ENCODE results near the gene GZMH. TPM values are rescaled to one million over a fixed set of nuclear protein-coding genes. Genes with fewer than 3 reads are reported as not detected.
"Not testable (repeated sequence)": the region's sequence is repeated elsewhere in the genome, so short reads cannot be mapped to it uniquely, and the experiment has no call there.

GZMH gene
- not detected in 2 replicates for polyA plus RNA-seq (2013)

DNA sequence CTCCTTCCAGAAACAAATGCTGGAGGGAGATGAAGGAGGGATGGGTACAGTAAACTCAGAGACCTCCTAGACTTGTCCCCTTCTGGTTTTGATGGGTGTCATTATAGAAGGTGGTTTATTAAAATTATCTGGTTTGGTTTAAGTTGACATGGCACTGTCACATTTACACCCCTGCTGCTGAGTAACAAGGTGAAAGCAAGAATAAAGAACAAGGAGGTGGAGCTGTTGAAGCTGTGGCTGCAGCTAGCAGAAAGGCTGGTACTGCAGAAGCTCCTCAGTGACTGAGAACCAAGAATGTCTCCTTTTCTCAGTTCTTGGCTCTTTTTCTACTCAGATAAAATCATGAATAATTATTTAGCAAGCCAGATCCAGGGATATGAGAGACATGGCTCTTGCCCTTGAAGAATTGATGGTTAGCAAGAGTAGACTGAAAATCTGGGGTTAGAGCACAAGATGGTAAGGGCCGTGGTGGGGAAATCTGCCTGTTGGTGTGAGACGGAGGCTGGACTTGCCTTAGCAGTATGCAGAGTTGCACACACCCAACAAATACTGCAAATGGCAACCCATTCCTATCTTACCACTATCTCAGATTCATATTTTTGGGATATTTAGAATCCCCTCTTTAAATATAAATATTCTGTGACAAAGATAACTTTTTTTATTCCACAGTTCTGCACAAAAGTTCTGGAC lies at the start of gene GZMH:
TSS of gene GZMH (minus strand) at position 31 of the 690 bp plus-strand sequence. CDS start 72 bp downstream, outside the sequence.
- H4K8ac ChIP-seq (ENCODE audit: low read depth, low read length): no peak within 1 kb of the TSS
- H3K36me3 ChIP-seq (ENCODE audit: control insufficient read depth in 1 of 2, insufficient read depth in 2 of 2, low read length in 2 of 2): no peaks in the 10 kb centered on the region
- H4K12ac ChIP-seq (ENCODE audit: low read depth, low read length): no peak within 1 kb of the TSS
- no peak within 1 kb of the TSS for H3K14ac ChIP-seq (ENCODE audit: low read length)
- H3K27ac ChIP-seq (ENCODE audit: low read depth, low read length): no peak within 1 kb of the TSS
- no peak within 1 kb of the TSS for H2AFZ ChIP-seq (ENCODE audit: insufficient read depth, low read length, poor library complexity)
- no peak within 1 kb of the TSS for H4K91ac ChIP-seq (ENCODE audit: low read depth, low read length)
- H3K27me3 ChIP-seq (ENCODE audit: insufficient read depth, low read length): no peaks in the 10 kb centered on the region
- H3K79me2 ChIP-seq (ENCODE audit: control insufficient read depth, insufficient read depth, low read length, poor library complexity): no peaks in the 10 kb centered on the region
- no peaks in the 10 kb centered on the region for H3K4me1 ChIP-seq (ENCODE audit: control insufficient read depth in 1 of 2, insufficient read depth in 2 of 2, low read length in 2 of 2)
- peaks cover 43% of the 10 kb centered on the region for H3K9me3 ChIP-seq (ENCODE audit: insufficient read depth, low read depth, low read length)
- no peak within 1 kb of the TSS for H2BK120ac ChIP-seq (ENCODE audit: insufficient read depth, low read length, poor library complexity)
- no peak within 1 kb of the TSS for H3K4ac ChIP-seq (ENCODE audit: low read depth, low read length)
- no peak within 1 kb of the TSS for H3K4me2 ChIP-seq (ENCODE audit: low read length)
- H2BK12ac ChIP-seq (ENCODE audit: low read length): no peak within 1 kb of the TSS
- no peak within 1 kb of the TSS for H3K23ac ChIP-seq (ENCODE audit: low read length)
- H3K4me3 ChIP-seq (ENCODE audit: low read depth, low read length): no peak within 1 kb of the TSS
- DNase-seq: no peak
- H3K9ac ChIP-seq (ENCODE audit: low read length): no peak within 1 kb of the TSS
- H3K18ac ChIP-seq (ENCODE audit: low read length): no peak within 1 kb of the TSS
- H3K79me1 ChIP-seq (ENCODE audit: low read length): no peaks in the 10 kb centered on the region
- no CpG with 5 or more reads among the region's 2 CpGs for WGBS (ENCODE audit: extremely low coverage, insufficient coverage, insufficient read length)
- no peak within 1 kb of the TSS for H2AK5ac ChIP-seq (ENCODE audit: low read length)
- no peak within 1 kb of the TSS for H2BK5ac ChIP-seq (ENCODE audit: low read depth, low read length, poor library complexity)

DNA sequence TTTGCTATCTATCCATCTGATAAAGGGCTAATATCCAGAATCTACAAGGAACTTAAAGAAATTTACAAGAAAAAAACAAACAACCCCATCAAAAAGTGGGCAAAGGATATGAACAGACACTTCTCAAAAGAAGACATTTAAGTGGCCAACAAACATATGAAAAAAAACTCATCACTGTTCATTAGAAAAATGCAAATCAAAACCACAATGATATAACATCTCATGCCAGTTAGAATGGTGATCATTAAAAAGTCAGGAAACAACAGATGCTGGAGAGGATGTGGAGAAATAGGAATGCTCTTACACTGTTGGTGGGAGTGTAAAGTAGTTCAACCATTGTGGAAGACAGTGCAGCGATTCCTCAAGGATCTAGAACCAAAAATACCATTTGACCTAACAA lies 38.9 kb upstream of the GZMH start:
- not testable (repeated sequence) for H3K27ac ChIP-seq (ENCODE audit: low read depth, low read length); H3K9ac ChIP-seq (ENCODE audit: low read length); H3K14ac ChIP-seq (ENCODE audit: low read length); H3K18ac ChIP-seq (ENCODE audit: low read length); H2AFZ ChIP-seq (ENCODE audit: insufficient read depth, low read length, poor library complexity); DNase-seq; H3K4me2 ChIP-seq (ENCODE audit: low read length); H4K12ac ChIP-seq (ENCODE audit: low read depth, low read length); H2BK120ac ChIP-seq (ENCODE audit: insufficient read depth, low read length, poor library complexity); H3K4me3 ChIP-seq (ENCODE audit: low read depth, low read length); H3K36me3 ChIP-seq (ENCODE audit: control insufficient read depth in 1 of 2, insufficient read depth in 2 of 2, low read length in 2 of 2); H3K27me3 ChIP-seq (ENCODE audit: insufficient read depth, low read length); H2AK5ac ChIP-seq (ENCODE audit: low read length); H3K79me1 ChIP-seq (ENCODE audit: low read length); H2BK5ac ChIP-seq (ENCODE audit: low read depth, low read length, poor library complexity); H4K8ac ChIP-seq (ENCODE audit: low read depth, low read length); H4K91ac ChIP-seq (ENCODE audit: low read depth, low read length); H3K4me1 ChIP-seq (ENCODE audit: control insufficient read depth in 1 of 2, insufficient read depth in 2 of 2, low read length in 2 of 2); H2BK12ac ChIP-seq (ENCODE audit: low read length); H3K4ac ChIP-seq (ENCODE audit: low read depth, low read length); H3K79me2 ChIP-seq (ENCODE audit: control insufficient read depth, insufficient read depth, low read length, poor library complexity); H3K23ac ChIP-seq (ENCODE audit: low read length)
- WGBS (ENCODE audit: extremely low coverage, insufficient coverage, insufficient read length): no CpG with 5 or more reads among the region's 1 CpG
- H3K9me3 ChIP-seq (ENCODE audit: insufficient read depth, low read depth, low read length): peaks cover 17% of the 10 kb centered on the region

DNA sequence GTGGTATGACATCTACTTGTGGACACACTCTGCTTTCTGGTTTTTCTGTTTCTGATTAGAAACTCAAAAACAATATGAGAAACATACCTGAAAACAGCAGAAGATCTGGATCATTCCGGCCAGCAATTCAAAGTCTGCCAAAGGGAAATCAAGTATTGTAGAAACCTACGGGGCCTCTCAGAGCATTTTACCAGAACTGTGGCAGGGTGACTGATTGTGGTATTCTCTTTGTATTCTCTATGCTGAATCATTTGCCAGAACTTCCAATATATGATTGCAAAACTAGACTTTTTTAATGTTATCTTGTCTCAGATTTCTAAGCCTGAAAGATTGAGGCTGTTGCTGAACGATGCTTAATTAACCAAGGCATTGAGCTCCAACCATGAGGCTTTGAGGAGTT lies 30.4 kb upstream of the GZMH start:
- Histone ChIP-seq H3K18ac (ENCODE audit: low read length) (no peak overlapping the region), H3K79me1 (ENCODE audit: low read length) (no peaks in the 10 kb centered on the region), H4K8ac (ENCODE audit: low read depth, low read length) (no peak overlapping the region), H3K4me3 (ENCODE audit: low read depth, low read length) (no peak overlapping the region), H3K4me2 (ENCODE audit: low read length) (no peak overlapping the region), H3K79me2 (ENCODE audit: control insufficient read depth, insufficient read depth, low read length, poor library complexity) (no peaks in the 10 kb centered on the region), H3K23ac (ENCODE audit: low read length) (no peak overlapping the region), H3K27ac (ENCODE audit: low read depth, low read length) (no peak overlapping the region), H2BK120ac (ENCODE audit: insufficient read depth, low read length, poor library complexity) (no peak overlapping the region), H3K4me1 (ENCODE audit: control insufficient read depth in 1 of 2, insufficient read depth in 2 of 2, low read length in 2 of 2) (no peaks in the 10 kb centered on the region), H3K9ac (ENCODE audit: low read length) (no peak overlapping the region), H3K4ac (ENCODE audit: low read depth, low read length) (no peak overlapping the region), H3K14ac (ENCODE audit: low read length) (no peak overlapping the region), H2AFZ (ENCODE audit: insufficient read depth, low read length, poor library complexity) (no peak overlapping the region), H2BK12ac (ENCODE audit: low read length) (no peak overlapping the region), H3K27me3 (ENCODE audit: insufficient read depth, low read length) (no peaks in the 10 kb centered on the region), H4K91ac (ENCODE audit: low read depth, low read length) (no peak overlapping the region), H3K36me3 (ENCODE audit: control insufficient read depth in 1 of 2, insufficient read depth in 2 of 2, low read length in 2 of 2) (no peaks in the 10 kb centered on the region), H4K12ac (ENCODE audit: low read depth, low read length) (no peak overlapping the region), H2BK5ac (ENCODE audit: low read depth, low read length, poor library complexity) (no peak overlapping the region), H2AK5ac (ENCODE audit: low read length) (no peak overlapping the region), H3K9me3 (ENCODE audit: insufficient read depth, low read depth, low read length) (peaks cover 20% of the 10 kb centered on the region)
- WGBS (ENCODE audit: extremely low coverage, insufficient coverage, insufficient read length): no CpG with 5 or more reads among the region's 3 CpGs
- DNase-seq: no peak

- Histone ChIP-seq H3K79me1 (ENCODE audit: low read length) (no peaks in the 10 kb centered on the region), H3K9ac (ENCODE audit: low read length) (no peak overlapping the region), H3K4me1 (ENCODE audit: control insufficient read depth in 1 of 2, insufficient read depth in 2 of 2, low read length in 2 of 2) (no peaks in the 10 kb centered on the region), H3K23ac (ENCODE audit: low read length) (no peak overlapping the region), H3K4me2 (ENCODE audit: low read length) (no peak overlapping the region), H3K4me3 (ENCODE audit: low read depth, low read length) (no peak overlapping the region), H3K18ac (ENCODE audit: low read length) (no peak overlapping the region), H3K4ac (ENCODE audit: low read depth, low read length) (no peak overlapping the region), H4K8ac (ENCODE audit: low read depth, low read length) (no peak overlapping the region), H4K91ac (ENCODE audit: low read depth, low read length) (no peak overlapping the region), H2AK5ac (ENCODE audit: low read length) (no peak overlapping the region), H3K27ac (ENCODE audit: low read depth, low read length) (no peak overlapping the region), H2BK120ac (ENCODE audit: insufficient read depth, low read length, poor library complexity) (no peak overlapping the region), H2BK12ac (ENCODE audit: low read length) (no peak overlapping the region), H2BK5ac (ENCODE audit: low read depth, low read length, poor library complexity) (no peak overlapping the region), H3K14ac (ENCODE audit: low read length) (no peak overlapping the region), H3K27me3 (ENCODE audit: insufficient read depth, low read length) (no peaks in the 10 kb centered on the region), H2AFZ (ENCODE audit: insufficient read depth, low read length, poor library complexity) (no peak overlapping the region), H3K79me2 (ENCODE audit: control insufficient read depth, insufficient read depth, low read length, poor library complexity) (no peaks in the 10 kb centered on the region), H4K12ac (ENCODE audit: low read depth, low read length) (no peak overlapping the region), H3K36me3 (ENCODE audit: control insufficient read depth in 1 of 2, insufficient read depth in 2 of 2, low read length in 2 of 2) (no peaks in the 10 kb centered on the region), H3K9me3 (ENCODE audit: insufficient read depth, low read depth, low read length) (peaks cover 17% of the 10 kb centered on the region)
- no peak for DNase-seq
- no CpG with 5 or more reads among the region's 3 CpGs for WGBS (ENCODE audit: extremely low coverage, insufficient coverage, insufficient read length)
Measured at GRCh38 chr14:24639270-24639669, 29.8 kb upstream of the GZMH start.

All from trophoblast cell (in vitro differentiated cells and primary cell).